Measurements from ENCODE around the gene PFKL. TPM values are rescaled to one million over a fixed set of nuclear protein-coding genes. Genes with fewer than 3 reads are reported as not detected.

The PFKL gene
- total RNA-seq, 1 donor from 2014 or later = 129 TPM

DNA sequence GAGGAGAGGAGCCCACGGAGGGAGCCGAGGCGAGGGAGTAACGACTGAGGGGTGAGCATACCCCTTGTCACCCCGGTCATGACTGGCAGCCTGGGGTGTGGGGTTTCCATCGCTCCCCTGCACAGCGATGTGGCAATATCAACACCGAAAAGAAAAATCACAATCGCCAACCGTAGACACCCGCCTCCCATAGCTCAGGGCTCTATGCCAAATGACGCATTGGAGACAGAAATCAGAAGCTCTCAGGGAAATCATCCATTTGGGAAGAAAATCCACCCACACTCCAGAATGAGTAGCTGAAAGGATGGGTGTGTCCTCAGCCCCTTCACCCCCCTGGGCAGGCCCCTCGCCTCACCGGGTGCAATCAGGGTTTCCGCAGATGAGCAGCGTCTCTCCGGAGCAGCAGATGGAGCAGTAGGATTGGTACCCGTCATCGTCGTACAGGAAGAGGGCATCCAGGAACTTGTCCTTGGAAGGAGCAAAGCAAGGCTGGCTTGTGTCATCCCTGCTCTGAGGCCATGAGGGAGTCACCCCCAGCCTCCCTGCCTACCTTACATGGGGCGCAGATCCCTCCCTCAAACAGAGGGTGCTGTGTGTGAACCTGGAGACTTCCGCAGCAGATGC lies 40.7 kb upstream of the PFKL start:
- Mint-ChIP-seq H3K4me1 (ENCODE audit: low read depth) (peaks cover 6% of the 10 kb centered on the region), H3K36me3 (ENCODE audit: low read depth) (peaks cover 2% of the 10 kb centered on the region), H3K27ac (ENCODE audit: unreplicated experiment) (no peak overlapping the region), H3K4me3 (ENCODE audit: unreplicated experiment) (no peak overlapping the region), H3K9me3 (ENCODE audit: low read depth) (peaks cover 9% of the 10 kb centered on the region), H3K27me3 (ENCODE audit: low read depth) (peaks cover 10% of the 10 kb centered on the region)
- peak; percentile 57 for DNase-seq (ENCODE audit: low spot score)
- TF ChIP-seq, protein P1, sequence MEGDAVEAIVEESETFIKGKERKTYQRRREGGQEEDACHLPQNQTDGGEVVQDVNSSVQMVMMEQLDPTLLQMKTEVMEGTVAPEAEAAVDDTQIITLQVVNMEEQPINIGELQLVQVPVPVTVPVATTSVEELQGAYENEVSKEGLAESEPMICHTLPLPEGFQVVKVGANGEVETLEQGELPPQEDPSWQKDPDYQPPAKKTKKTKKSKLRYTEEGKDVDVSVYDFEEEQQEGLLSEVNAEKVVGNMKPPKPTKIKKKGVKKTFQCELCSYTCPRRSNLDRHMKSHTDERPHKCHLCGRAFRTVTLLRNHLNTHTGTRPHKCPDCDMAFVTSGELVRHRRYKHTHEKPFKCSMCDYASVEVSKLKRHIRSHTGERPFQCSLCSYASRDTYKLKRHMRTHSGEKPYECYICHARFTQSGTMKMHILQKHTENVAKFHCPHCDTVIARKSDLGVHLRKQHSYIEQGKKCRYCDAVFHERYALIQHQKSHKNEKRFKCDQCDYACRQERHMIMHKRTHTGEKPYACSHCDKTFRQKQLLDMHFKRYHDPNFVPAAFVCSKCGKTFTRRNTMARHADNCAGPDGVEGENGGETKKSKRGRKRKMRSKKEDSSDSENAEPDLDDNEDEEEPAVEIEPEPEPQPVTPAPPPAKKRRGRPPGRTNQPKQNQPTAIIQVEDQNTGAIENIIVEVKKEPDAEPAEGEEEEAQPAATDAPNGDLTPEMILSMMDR (IDR thresholded peaks at IDR 0.05) = no peak

GRCh38 chr21:44260066-44260465 lies 39.8 kb upstream of the PFKL start:
- peaks cover 3% of the 10 kb centered on the region for H3K4me1 Mint-ChIP-seq (ENCODE audit: low read depth)
- H3K4me3 Mint-ChIP-seq (ENCODE audit: unreplicated experiment) = no peak overlapping the region
- peaks cover 9% of the 10 kb centered on the region for H3K9me3 Mint-ChIP-seq (ENCODE audit: low read depth)
- peaks cover 10% of the 10 kb centered on the region for H3K27me3 Mint-ChIP-seq (ENCODE audit: low read depth)
- H3K36me3 Mint-ChIP-seq (ENCODE audit: low read depth) = peaks cover 2% of the 10 kb centered on the region
- TF ChIP-seq, protein P1 (IDR thresholded peaks at IDR 0.05) = no peak
- DNase-seq (ENCODE audit: low spot score) = no peak
- H3K27ac Mint-ChIP-seq (ENCODE audit: unreplicated experiment) = no peak overlapping the region

GRCh38 chr21:44260791-44261631 lies 38.8 kb upstream of the PFKL start:
- Mint-ChIP-seq H3K9me3 (ENCODE audit: low read depth) (peaks cover 9% of the 10 kb centered on the region), H3K4me1 (ENCODE audit: low read depth) (peaks cover 3% of the 10 kb centered on the region), H3K4me3 (ENCODE audit: unreplicated experiment) (no peak overlapping the region), H3K27ac (ENCODE audit: unreplicated experiment) (no peak overlapping the region), H3K36me3 (ENCODE audit: low read depth) (peaks cover 2% of the 10 kb centered on the region), H3K27me3 (ENCODE audit: low read depth) (peaks cover 10% of the 10 kb centered on the region)
- DNase-seq (ENCODE audit: low spot score) = peak; percentile 83
- TF ChIP-seq, protein P1 (IDR thresholded peaks at IDR 0.05) = no peak

- H3K27ac Mint-ChIP-seq (ENCODE audit: unreplicated experiment) = no peak within 1 kb of the TSS
- peaks cover 10% of the 10 kb centered on the region for H3K27me3 Mint-ChIP-seq (ENCODE audit: low read depth)
These were observed 38.1 kb upstream of the PFKL start, which contains the start of gene DNMT3L for GRCh38 chr21:44261675-44262295. Gene DNMT3L, minus strand, starts transcription at chr21:44261897. Its CDS starts 638 bp downstream, at chr21:44261259.

More at GRCh38 chr21:44261675-44262295, 38.1 kb upstream of the PFKL start, which contains the start of gene DNMT3L:
- peak; percentile 55 for DNase-seq (ENCODE audit: low spot score)
- Mint-ChIP-seq H3K9me3 (ENCODE audit: low read depth) (peaks cover 9% of the 10 kb centered on the region), H3K36me3 (ENCODE audit: low read depth) (peaks cover 2% of the 10 kb centered on the region), H3K4me1 (ENCODE audit: low read depth) (peaks cover 3% of the 10 kb centered on the region), H3K4me3 (ENCODE audit: unreplicated experiment) (no peak within 1 kb of the TSS)
- TF ChIP-seq, protein P1 (IDR thresholded peaks at IDR 0.05) = no peak
